Mucosa of gallbladder (tissue), 1 donor: ENCODE results near the gene TRABD. TPM values are rescaled to one million over a fixed set of nuclear protein-coding genes. Genes with fewer than 3 reads are reported as not detected.
"Not testable (repeated sequence)": the region's sequence is repeated elsewhere in the genome, so short reads cannot be mapped to it uniquely, and the experiment has no call there.

Source experiments
- DNase-seq: peaks from one replicate; pipeline ENCODE4 v3.0.0-alpha.2; 2020; ENCODE audit warnings: low spot score
- total RNA-seq: library from RNA; stranded (reverse); gene quantifications from one replicate; pipeline ENCODE4 v1.2.1, GENCODE V29; 2021
- donor health status: DM: no; HTN: no; CAD: no.

The TRABD gene
- total RNA-seq, 1 donor from 2014 or later = 55.1 TPM

- DNase-seq = no peak
Observed at GRCh38 chr22:50151571-50152537, 33.9 kb upstream of the TRABD start.

- no peak for DNase-seq
Observed at GRCh38 chr22:50153056-50153755, 32.5 kb upstream of the TRABD start.

GRCh38 chr22:50153756-50154140, 32.0 kb upstream of the TRABD start:
- DNase-seq = no peak

GRCh38 chr22:50157709-50158375, 27.9 kb upstream of the TRABD start:
- peak; percentile 47 for DNase-seq

GRCh38 chr22:50160947-50161346, 24.8 kb upstream of the TRABD start:
- DNase-seq = no peak

- DNase-seq = no peak
Observed at GRCh38 chr22:50161508-50162390, 24.0 kb upstream of the TRABD start.

- DNase-seq = no peak
Observed at GRCh38 chr22:50162391-50162956, 23.2 kb upstream of the TRABD start.

- DNase-seq = no peak
Observed at GRCh38 chr22:50165436-50166123, 20.1 kb upstream of the TRABD start.

- DNase-seq = no peak
Observed at GRCh38 chr22:50167689-50168489, 17.8 kb upstream of the TRABD start.

- not testable (repeated sequence) for DNase-seq
Observed at GRCh38 chr22:50168490-50169180, 17.1 kb upstream of the TRABD start.

GRCh38 chr22:50169181-50169759, 16.4 kb upstream of the TRABD start:
- no peak for DNase-seq

- DNase-seq = no peak
Observed at GRCh38 chr22:50169774-50170341, 15.9 kb upstream of the TRABD start.

GRCh38 chr22:50170453-50171318, 15.0 kb upstream of the TRABD start, which contains the start of gene PANX2:
Gene PANX2 (plus strand): TSS chr22:50170731. CDS start chr22:50170731, 0 bp downstream.
- no peak for DNase-seq

GRCh38 chr22:50171319-50171964, 14.3 kb upstream of the TRABD start:
- DNase-seq = no peak

- DNase-seq = no peak
Observed at GRCh38 chr22:50171965-50172421, 13.7 kb upstream of the TRABD start.

GRCh38 chr22:50173311-50173982, 12.3 kb upstream of the TRABD start:
- DNase-seq = no peak
